GM10266 (cell line): Measurements from ENCODE around the gene SORCS1.

Experiments
- DNase-seq: peaks from one replicate; pipeline ENCODE4 v3.0.0; 2012; ENCODE audit errors: extremely low spot score
- TF ChIP-seq, protein P1 (sequence below): IDR thresholded peaks from 2 replicates; pipeline ENCODE4 v1.5.1; 2012; ENCODE audit warnings: mild to moderate bottlenecking, low read depth; ENCODE audit not compliant: control insufficient read depth, insufficient read depth; ENCODE audit errors: missing control alignments

SORCS1 gene

DNA sequence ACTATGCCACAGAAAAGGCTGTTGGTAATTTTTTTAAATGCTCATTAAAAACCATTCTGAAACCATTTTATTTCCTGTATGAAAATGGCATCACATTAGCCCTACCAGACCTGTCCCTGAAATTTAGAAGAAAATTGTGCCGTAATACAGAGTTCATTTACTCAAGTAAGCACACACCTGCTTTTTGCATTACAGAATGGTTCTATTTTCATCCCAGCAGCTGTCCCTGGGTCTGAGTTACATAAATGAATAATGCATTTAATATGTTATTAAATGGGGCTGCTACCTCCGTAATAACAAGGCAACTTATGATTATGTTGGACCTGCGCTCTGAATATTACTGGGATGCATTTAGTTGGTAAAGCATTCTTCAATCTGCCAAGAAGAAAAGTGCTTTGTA lies 508.9 kb downstream of the SORCS1 start:
- no peak for DNase-seq
- TF ChIP-seq, protein P1, sequence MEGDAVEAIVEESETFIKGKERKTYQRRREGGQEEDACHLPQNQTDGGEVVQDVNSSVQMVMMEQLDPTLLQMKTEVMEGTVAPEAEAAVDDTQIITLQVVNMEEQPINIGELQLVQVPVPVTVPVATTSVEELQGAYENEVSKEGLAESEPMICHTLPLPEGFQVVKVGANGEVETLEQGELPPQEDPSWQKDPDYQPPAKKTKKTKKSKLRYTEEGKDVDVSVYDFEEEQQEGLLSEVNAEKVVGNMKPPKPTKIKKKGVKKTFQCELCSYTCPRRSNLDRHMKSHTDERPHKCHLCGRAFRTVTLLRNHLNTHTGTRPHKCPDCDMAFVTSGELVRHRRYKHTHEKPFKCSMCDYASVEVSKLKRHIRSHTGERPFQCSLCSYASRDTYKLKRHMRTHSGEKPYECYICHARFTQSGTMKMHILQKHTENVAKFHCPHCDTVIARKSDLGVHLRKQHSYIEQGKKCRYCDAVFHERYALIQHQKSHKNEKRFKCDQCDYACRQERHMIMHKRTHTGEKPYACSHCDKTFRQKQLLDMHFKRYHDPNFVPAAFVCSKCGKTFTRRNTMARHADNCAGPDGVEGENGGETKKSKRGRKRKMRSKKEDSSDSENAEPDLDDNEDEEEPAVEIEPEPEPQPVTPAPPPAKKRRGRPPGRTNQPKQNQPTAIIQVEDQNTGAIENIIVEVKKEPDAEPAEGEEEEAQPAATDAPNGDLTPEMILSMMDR = no peak

DNA sequence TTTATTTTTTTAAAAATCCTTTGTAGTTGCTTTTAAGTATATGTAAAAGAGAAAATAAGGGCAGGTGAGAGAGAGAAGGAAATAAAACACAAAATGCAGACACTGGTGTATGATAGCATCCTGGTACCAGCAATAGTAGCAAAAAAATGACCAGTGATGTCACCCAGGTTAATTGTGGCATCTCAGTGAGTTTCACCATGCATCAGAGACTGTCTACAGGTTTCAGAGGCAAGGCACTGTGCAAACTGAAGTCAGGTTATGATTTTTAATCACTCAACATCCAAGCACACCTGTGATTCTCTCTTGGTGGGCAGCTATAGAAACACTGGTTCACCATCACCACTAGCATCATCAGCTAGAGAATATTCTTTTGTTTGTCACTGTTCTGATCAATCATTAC lies 509.3 kb downstream of the SORCS1 start:
- TF ChIP-seq, protein P1 = no peak
- DNase-seq = no peak

DNA sequence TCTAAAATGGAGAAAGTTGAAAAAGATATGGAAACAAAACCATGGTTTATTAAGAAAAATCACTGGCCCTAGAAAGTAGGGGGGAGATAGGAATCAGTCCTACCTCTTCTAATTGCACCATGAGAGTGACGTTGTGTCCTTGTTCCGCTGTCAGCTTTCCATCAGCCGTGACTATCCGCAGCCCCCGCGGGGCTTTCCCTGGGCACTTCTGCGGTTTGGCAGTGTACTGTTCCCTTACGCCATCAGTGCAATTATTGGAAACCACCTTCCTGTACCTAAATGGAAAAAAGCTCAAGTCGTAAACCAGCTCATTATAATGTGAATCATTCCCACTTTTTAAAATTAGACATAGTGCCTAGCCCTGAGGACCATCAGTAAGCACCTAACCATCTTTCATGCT lies 512.2 kb downstream of the SORCS1 start:
- DNase-seq = no peak
- TF ChIP-seq, protein P1 = no peak

DNA sequence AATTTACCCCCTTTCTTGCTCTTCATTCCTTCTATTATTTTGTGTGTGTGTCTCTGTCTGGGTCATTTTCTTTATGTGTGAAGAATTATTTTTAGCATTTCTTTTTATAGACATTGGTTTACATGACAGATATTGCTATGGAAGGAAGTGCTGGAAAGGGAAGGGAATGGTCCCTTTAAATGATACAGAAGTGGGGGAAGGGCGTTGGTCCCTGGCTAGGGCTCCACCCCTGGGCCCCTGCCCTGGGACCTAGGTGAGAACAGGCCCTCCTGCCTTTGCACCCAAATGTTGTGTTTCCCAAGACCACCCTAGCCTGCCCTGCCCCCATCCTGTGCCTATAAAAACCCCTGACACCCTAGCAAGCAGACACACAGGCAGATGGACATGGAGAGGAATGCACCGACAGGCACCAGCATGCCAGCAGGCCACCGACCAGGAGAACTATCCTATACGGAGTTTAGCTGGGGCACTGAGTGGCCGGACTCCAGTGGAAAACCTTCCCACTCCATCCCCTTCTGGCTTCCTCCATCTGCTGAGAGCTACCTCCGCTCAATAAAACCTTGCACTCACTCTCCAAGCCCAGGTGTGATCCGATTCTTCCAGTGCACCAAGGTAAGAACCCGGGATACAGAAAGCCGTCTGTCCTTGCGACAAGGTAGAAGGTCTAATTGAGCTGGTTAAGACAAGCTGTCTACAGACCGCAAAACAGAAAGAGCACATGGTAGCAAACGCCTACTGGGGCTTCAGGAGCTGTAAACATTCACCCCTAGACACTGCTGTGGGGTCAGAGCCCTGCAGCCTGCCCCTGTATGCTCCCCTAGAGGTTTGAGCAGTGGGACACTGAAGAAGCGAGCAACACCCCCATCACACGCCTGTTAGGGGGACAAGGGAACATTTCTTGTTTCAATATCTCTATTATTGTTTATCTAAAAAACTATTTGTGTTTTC lies 515.7 kb downstream of the SORCS1 start:
- TF ChIP-seq, protein P1 = no peak
- DNase-seq = no peak

DNA sequence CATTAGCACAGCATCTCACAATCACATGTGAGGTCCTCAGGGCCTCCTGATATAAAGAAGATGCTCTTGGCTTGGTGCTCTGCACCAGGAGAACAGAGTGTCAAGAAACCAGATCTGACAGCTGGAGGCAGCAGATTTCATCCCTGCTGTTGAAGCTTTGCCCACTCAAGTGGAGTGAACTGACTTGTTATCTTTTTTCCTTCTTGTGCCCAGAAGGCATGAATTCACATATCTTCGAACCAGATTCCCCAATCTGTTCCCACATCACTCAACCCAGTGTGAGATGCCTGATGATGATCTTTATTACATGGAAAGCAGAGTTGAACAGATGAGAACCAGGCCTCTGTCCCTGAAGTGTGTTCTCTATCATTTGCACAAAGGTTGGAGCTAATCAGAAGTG lies 521.0 kb downstream of the SORCS1 start:
- TF ChIP-seq, protein P1 = no peak

DNA sequence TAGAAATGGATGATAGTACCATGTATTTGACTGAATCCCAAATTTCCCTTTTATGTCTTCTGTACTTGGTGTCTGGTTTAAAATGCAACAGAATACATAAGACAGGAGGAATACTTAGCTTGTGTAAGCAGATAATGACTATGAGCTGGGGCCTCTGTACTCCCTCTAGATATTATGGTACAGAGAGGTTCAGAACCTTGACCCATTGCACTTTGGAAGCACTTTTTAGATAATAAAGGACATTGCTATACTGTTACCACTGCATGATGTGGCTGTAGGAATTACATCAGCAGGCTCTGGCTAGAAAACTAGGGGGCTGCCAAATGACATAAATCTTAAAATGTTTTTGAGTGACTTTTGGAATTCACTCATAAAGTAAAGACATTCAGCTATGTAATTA lies 526.6 kb downstream of the SORCS1 start:
- TF ChIP-seq, protein P1 = no peak
- no peak for DNase-seq

More for the DNA sequence above, 521.0 kb downstream of the SORCS1 start:
- no peak for DNase-seq

DNA sequence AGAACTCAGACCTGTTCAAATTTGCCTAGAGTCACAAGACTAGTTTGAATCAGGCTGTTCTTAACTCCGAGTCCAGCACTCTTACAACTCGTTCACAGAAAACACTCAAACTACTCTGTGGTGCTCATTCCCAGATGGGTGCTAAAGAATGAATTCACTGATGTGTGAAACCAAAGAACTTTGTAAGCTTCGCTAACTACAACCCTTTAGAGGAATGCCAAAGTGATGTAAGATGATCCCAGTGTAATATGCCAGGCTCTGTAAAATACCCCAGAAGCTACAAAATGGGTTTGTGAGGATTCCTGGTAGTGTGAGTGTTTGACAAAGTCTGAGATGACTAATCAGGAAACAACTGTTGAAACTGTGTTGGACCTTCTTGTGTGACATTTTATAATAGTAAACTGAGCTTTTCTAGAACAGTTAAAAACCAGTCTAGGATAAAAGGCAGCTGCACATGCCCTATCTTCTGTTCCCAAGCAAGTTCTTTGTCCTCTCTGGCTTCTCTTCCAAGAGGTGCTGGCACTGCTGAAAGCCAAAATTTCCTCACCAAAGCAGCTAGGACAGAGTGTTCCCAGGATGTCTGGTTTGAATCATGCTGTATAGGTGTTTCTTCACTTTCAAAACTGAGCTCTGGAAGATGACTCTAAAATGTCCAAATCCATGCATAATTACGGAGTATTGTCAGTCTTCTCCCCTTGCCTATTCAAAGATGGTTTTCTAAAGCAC lies 527.6 kb downstream of the SORCS1 start:
- TF ChIP-seq, protein P1 = no peak
- no peak for DNase-seq
